CD4-positive, alpha-beta T cell treated with Interleukin-1 beta for 1 hour (primary cell): ENCODE data around the gene C1QTNF12.
A peak's percentile ranks its signal among the peaks of the same experiment; 100 is the strongest.
"Not testable (repeated sequence)": the region's sequence is repeated elsewhere in the genome, so short reads cannot be mapped to it uniquely, and the experiment has no call there.

Experiments used
- DNase-seq, 2 donors: peaks; one replicate each; pipeline ENCODE4 v3.0.0-alpha.2; 2020 to 2022

Gene C1QTNF12

DNA sequence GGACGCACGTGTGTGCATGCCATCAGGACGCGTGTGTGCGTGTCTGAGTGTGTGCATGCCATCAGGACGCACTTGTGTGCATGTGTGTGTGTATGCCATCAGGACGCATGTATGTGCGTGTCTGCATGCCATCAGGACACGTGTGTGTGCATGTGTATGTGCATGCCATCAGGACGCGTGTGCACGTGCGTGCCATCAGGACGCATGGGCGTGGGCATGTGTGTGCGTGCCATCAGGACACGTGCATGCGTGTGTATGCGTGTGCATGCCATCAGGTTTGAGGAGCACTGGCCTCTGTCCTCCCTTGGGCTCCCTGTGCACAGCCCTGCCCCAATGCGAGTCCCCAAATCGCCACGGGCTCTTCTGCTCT lies 12.6 kb upstream of the C1QTNF12 start:
- DNase-seq = no peak

DNA sequence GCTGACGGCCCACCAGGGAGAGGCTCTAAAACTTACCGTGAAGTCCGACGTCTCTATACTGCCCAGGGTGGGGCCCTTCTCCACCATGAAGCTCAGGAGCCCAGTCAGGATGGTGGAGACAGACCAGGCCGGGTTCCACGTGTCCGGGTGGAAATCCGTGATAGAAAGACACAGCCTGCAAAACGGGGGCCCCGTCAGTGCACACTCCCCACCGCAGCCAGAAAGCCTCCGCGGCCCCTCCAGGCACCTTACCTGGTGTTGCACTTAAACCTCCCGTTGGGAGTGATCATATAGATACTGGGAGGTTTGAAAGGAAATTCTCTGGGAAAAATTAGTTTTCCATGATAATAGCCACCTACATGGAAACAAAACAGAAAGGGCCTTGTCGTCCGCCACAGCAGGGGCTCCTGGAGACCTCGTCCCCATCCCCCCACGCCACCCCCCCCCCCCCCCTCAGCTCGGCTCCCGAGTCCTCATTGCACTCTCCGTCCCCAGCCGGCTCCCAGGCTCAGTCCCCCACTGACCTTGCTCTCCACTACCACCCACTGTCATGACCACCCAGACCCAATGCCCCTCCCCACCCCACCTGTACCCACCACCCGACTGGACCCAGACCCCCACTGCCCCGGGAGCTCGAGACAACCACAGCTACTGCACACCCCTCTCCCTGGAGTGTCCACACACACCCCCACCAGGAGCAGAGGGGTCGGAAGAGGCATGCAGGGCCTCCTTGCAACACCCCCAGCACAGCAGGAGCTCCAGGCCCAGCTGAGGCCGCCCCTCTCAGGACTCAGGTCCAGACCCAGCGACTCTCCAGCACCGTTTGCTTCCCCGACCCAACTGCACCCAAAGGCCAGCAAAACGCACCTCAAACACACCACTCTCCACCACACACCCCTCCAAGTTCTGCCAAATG lies 10.7 kb upstream of the C1QTNF12 start:
- DNase-seq = no peak

GRCh38 chr1:1255611-1256010 lies 9.1 kb upstream of the C1QTNF12 start:
- DNase-seq = no peak

- DNase-seq = no peak
Measured at GRCh38 chr1:1255078-1255477, 8.6 kb upstream of the C1QTNF12 start.

GRCh38 chr1:1254667-1254998 lies 8.1 kb upstream of the C1QTNF12 start:
- DNase-seq = no peak

DNA sequence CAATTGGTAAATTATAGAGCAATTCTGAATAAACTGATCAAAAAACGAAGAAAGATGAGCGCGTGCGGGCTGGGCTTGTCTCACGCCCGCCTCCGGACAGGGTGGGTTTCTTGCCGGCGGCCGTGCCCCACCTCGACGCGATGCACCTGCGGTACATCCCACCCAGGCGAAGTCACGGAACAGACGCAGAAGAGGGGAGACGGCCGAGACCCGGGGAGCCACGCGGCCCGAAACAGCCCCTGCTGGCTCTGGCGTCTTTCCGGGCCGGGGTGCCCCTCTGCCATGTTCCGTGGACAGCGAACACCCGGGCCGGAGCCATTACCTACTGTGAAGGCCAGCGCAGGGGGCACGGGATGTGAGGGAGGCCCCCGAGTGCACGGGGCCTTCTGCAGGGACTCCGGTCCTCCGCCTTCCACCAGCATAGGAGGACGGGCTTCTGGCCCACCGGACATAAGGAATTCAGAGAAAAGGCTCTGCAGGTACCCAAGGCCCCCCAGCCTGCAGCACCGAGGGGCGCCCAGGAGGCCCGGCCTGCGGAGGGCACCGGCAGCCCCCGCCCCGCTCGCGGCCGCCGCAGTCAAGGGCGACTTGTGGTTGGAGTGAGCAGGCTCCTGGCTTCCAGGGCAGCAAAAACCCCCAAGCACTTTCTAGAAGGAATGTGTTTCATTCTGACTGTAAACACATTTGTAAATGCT lies 7.6 kb upstream of the C1QTNF12 start:
- no peak for DNase-seq

DNA sequence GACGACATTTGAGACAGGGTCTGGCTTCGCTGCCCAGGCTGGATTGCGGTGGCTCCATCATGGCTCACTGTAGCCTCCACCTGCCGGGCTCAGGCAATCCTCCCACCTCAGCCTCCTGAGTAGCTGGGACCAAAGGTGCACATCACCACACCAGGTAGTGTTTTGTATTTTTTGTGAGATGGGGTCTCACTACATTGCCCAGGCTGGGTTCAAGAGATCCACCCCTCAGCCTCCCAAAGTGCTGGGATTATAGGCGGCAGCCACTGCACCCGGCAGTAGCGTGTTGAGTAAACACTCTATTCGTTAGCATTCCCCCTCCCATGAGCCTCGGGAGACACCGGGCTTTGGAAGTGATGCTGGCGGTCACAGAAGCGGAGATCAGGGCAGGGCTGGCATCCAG lies 6.8 kb upstream of the C1QTNF12 start:
- DNase-seq = no peak

DNA sequence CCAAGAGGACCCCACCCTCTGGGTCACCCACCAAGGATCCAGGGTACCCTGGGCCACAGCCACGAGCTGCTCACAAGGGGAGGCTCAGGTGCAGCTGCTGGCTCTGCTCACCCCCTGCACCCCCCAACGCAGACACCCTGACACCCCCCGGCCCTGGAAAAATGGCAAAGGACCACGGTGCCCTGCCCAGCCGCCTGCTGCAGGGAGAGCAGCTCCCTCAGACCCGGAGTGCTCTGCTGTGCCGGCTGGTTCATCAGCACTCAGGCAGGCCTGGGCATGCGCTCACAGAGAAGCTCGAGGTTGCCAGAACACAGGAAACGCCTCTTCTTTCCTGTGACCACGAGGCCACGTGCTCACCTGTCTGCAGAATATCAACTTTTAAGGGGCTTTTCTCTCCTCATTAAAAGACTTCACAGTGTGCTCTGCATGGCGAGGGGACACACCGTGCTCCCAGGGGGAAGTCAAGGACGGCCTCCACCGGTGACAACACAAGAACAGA lies 4.3 kb upstream of the C1QTNF12 start:
- DNase-seq = peak in 1 of 2 donors; percentile 65

DNA sequence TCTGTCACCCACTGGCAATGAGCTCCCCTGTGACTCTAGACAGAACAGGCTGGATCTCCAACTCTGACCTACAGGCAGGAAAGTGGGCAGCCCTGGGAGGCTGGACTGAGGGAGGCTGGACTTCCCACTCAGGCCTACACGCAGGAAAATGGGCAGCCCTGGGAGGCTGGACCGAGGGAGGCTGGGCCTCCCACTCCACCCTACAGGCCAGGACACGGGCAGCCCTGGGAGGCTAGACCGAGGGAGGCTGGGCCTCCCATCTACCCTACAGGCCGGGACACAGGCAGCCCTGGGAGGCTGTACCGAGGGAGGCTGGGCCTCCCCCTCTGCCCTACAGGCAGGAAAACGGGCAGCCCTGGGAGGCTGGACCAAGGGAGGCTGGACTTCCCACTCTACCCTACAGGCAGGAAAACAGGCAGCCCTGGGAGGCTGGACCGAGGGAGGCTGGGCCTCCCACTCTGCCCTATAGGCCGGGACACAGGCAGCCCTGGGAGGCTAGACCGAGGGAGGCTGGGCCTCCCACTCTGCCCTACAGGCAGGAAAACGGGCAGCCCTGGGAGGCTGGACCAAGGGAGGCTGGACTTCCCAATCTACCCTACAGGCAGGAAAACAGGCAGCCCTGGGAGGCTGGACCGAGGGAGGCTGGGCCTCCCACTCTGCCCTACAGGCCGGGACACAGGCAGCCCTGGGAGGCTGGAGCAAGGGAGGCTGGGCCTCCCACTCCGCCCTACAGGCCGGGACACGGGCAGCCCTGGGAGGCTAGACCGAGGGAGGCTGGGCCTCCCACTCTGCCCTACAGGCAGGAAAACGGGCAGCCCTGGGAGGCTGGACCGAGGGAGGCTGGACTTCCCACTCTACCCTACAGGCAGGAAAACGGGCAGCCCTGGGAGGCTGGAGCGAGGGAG lies 1.7 kb upstream of the C1QTNF12 start:
- not testable (repeated sequence) for DNase-seq

- DNase-seq = no peak
Measured at GRCh38 chr1:1247341-1247913, 905 bp upstream of the C1QTNF12 start.

GRCh38 chr1:1245817-1246576 lies 525 bp downstream of the C1QTNF12 start:
- no peak for DNase-seq

- no peak for DNase-seq
Measured at GRCh38 chr1:1245178-1245816, 1.2 kb downstream of the C1QTNF12 start.

DNA sequence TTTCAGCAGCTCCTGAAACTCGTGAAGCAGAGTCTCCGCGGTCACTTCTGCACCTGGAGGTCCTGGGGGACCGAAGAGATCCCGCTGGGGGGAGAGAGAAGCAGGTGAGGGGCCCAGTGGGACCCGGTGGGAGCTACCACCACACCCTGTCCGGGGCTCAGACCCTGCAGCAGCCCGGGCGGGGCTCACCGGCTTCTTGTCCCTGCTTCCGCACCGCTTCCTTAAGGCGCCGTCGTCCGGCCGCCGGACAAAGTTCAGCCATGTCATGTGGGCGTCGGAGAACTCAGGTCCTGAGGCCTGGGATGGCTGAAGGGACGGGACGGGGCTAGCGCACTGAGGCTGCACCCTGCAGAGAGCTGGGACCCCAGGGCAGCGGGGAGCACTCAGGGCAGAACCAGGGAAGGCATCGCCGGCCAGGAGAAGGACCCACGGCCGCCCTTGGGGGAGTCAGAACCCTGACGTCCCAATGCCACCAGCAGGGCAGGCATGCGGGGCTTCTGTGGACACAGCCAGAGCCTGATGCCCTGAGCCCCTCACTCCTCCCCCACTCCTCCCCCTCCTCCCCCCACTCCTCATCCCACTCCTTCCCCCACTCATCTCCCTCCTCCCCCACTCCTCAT lies 2.2 kb downstream of the C1QTNF12 start:
- no peak for DNase-seq

GRCh38 chr1:1243807-1244191 lies 2.7 kb downstream of the C1QTNF12 start:
- no peak for DNase-seq

- no peak for DNase-seq
Measured at GRCh38 chr1:1243266-1243660, 3.3 kb downstream of the C1QTNF12 start.

DNA sequence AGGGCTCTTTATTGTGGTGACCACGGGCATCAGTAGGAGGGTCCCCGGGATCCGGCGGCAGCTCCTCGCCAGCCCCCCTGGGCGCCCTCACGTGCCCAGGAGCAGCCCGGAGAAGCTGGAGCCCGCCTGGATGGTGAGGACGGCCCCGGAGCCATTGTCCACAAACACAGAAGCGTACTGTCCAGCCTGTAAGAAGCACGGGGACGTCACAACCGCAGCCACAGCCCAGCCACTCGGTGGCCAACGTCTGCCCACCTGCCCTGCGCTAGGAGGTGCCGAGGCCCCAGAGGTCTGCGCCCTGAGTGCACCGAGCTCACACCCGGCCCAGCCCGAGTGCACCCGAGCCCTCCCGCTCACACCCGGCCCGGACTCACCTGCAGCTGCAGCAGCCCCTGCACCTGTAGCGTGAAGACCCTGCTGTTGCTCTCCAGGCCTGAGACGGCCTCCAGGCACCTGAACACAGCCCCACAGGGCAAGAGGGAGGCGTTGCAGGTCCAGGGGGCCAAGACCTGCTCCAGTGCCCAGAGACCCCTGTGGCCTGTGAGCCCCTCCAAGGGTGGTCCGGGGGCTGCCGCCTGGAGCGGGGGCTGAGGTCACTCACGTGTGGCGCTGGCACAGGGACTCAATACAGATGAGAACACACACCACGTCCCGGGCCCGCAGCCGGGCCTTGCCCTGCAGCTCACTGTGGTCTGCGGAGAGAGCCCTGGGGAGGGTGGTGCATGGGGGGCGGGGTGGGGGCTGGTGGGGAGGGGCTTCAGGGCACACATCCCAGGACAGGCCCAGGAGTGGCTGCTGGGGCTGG lies 3.9 kb downstream of the C1QTNF12 start:
- DNase-seq = no peak

GRCh38 chr1:1241588-1242219 lies 4.8 kb downstream of the C1QTNF12 start:
- DNase-seq = no peak

DNA sequence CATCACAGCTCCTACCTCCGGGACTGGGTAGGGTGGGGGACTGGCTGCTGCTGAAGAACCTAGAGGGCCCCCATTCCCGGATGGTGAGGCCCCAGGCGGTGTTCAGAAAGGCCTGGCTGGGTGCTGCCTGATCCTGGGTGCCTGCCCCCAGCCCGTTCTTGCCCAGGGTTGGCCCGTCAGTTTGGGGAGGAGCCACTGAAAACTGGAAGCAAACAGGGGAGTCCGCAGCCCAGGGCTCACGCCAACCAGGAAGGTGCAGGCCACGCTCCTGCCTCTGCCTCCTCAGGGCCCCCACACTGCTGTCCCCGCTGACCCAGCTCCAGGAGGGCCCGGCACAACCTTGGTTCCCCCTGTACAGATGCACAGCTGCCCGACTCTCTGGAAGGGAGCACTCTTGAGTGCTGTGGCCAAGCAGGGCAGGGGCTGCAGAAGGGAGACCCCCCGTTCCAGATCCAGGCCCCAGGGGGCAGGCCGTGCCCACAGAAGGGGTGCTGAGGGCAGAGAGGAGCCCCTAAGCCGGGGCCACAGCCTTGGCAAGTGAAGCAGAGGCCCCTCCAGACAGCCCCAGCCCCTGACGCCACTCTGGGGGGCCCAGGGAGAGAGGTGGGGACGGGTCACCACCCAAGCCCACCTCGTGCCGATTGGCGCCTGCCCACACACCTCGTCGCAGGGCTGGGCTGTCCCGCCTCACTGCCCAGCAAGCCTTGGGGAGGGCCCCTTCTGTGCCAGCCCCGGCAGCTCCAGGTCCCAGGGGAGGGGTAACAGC lies 5.5 kb downstream of the C1QTNF12 start:
- no peak for DNase-seq

DNA sequence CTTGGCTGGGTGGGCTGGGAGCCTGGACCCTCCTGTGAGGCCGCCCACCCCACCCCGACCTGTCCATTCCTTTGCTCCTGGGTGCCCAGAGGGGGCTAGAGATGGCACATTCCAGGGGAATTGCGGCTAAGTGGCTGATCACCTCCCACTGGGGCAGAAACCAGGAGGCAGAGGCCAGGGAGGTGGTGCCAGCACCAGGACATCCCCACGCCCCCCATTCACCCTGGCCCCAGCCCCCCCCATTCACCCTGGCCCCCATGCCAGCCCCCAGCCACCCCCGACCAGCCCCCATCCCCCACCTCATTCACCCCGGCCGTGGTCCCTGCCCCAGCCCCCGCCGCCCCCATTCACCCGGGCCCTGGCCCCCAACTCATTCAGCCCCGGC lies 6.2 kb downstream of the C1QTNF12 start:
- no peak for DNase-seq
